HG02973 (cell line): Measurements from ENCODE around the gene TLE6.
"Not testable (repeated sequence)": the region's sequence is repeated elsewhere in the genome, so short reads cannot be mapped to it uniquely, and the experiment has no call there.

Experiments used
- ATAC-seq: cut with Tn5 transposase; IDR thresholded peaks from one replicate; pipeline ENCODE4 v1.9.1; 2021; ENCODE audit warnings: moderate library complexity; ENCODE audit not compliant: unreplicated experiment

The TLE6 gene

DNA sequence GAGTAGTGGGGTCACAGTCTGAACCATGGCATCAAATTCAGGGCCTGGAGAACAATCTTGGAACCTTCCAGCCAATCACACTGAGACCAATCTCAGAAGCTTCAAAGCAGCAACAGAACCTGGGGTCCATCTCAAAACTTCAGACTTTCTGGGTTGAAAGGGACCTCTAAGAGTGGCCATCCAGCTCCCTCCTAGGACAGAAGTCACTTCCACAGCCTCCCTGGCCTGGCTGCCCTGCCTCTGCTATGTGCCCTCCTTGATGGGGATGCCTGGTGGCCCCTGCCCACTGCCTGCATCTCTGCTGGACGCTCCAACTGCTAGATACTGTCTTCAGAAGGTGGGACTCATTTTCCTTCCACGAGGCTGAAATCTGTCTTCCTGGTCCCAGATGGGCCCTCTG lies 49.9 kb downstream of the TLE6 start:
- ATAC-seq, result no peak

DNA sequence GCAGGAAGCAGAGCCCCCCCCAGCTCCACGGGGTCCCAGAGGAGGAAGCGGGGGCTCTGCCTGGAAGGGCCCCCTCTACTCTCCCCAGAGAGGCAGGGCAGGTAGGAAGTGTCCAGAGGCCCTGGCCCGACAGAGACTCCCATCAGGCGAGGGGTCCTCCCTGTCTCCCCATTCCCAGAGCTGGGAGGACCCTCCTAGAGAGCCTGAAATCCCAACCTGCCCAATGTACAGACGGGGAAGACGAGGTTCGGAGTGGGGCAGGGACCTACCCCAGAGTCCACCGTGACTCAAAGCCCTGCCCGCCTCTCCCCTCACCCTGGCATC lies 50.6 kb downstream of the TLE6 start:
- no peak for ATAC-seq

DNA sequence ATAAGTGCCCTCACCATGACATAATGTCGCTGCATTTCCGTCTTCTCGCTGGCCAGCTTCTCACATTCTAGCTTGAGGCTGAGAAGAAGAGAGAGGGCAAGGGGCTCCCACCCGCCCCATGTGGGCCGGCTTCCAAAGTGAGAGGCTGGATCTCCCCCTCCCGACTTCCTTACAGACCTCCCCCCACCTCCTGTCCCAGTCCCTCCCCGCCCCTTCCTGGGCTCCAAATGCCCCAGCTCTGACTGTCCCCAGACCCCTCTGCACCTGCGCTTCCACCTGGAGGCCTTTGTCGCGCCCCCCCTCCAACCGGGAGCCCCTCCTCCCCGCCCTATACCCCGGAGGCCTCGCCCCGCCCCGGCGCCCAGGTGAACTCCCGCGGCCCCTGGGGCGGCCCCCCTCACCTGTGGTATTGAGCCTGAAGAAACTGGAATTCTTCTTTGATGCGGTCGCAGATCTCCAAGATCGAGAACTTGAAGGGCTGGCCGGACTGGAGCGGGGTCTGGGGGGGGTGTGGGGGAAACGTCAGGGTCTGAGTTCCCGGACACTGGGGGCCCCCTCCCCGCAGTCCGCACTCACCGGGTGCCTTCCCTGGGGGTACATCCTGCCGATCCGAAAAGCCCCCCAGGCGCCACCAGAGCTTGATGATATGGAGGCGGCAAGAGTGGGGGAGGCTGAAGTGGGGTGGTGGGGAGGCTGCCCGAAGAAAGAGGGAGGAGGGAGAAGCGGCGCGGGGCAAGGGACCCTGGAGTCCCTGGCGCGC lies 51.1 kb downstream of the TLE6 start:
- ATAC-seq, result no peak

DNA sequence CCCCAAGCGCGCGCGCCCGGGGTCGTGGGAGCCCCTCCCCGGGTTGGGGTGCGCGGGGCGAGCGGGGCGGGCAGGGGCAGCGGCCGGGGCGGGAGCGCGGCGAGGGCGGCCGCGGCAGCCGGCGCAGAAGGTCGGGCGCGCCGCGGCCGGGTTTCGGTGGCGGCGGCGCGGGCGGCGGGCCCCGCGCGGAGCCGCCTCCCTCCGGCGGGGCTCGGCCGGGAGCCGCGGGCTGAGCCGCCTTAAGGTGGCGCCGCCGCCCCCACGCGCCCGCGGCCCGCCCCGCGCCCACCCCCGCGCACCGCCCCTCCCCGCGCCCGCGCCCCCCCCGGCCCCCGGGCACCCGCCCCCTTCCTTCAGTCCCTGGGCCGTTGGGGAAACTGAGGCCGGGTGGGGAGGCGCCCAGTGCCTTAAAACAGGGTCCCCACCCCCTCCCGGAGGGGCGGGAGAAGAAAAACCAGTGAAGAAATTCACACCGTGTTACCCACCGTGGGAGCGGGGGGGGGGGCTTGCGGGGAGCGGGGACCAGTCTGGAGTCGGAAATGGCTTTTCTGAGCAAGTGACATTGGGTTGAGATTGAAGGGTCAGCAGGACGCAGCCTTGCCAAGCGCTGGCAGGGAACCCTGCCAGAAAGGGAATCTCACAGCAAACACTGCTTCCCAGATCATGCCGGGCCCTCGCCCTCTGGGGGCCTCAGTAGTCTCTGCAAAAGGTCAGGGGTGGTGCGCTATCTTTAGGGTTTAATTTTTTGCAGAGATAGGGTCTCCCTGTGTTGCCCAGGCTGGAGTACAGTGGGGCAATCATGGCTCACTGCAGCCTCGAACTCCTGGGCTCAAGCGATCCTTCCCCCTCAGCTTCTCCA lies 51.9 kb downstream of the TLE6 start, which contains the start of gene TLE2:
TSS of gene TLE2 (minus strand) at position 216 of the 859 bp plus-strand sequence. CDS start 376 bp downstream, outside the sequence.
- ATAC-seq, result no peak

DNA sequence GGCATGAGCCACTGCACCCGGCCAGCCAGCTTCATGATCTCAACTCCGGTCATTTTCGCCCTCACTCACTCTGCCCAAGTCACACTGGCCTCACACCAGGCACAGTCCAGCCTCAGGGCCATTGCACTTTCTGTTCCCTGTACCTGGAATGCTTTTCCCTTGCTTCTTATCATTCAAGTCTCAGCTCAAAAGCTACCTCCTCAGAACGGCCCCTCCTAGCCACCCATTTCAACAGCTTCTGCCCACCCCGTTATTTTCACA lies 54.2 kb downstream of the TLE6 start:
- no peak for ATAC-seq

DNA sequence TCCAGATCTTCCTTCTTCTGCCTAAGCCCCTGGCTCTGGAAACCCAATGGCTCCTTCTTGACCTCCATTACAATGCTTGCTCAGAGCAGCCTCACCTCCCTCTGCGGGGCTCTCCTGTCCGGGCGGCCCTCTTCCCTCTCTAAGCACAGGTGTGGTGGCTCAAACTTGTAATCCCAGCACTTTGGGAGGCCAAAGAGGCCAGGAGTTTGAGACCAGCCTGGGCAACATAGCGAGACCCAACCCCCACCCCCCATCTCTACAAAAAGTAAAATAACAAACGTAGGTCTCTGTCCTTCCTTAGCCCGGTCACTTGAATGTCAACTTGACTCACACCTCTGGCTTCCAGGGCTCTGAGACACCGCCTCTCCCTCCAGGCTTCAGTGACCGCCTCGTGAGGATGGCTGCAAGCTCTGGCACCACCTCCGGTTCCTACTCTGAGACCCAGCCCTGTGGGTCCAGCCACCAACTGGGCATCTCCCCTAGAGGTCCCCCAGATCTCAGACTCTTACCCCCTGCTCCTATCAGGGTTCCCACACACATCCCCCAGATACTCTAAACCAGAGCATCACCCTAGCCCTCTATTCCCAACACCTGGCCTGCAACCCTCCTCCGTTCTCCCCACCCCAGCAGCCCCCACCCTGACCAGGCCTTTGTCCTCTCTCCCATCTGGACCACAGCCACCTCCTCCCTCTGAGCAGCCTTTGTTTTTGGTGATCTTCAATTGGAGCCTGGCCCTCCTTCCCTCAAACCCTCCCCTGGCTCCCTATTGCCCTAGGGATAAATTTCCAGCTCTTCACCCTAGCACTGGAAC lies 56.4 kb downstream of the TLE6 start:
- no peak for ATAC-seq

DNA sequence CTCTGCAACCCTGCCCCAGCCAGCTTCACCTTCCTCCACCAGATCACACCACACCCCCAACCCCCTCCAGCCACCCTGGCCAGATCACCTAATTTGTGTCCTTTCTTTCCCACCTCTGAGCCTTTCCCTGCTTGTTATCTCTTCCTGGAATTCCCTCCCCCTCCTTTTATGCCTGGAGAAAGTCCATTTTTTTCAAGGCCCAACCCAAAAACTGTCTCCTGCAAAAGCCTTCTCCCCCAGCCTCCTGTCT lies 57.0 kb downstream of the TLE6 start:
- ATAC-seq, result no peak

DNA sequence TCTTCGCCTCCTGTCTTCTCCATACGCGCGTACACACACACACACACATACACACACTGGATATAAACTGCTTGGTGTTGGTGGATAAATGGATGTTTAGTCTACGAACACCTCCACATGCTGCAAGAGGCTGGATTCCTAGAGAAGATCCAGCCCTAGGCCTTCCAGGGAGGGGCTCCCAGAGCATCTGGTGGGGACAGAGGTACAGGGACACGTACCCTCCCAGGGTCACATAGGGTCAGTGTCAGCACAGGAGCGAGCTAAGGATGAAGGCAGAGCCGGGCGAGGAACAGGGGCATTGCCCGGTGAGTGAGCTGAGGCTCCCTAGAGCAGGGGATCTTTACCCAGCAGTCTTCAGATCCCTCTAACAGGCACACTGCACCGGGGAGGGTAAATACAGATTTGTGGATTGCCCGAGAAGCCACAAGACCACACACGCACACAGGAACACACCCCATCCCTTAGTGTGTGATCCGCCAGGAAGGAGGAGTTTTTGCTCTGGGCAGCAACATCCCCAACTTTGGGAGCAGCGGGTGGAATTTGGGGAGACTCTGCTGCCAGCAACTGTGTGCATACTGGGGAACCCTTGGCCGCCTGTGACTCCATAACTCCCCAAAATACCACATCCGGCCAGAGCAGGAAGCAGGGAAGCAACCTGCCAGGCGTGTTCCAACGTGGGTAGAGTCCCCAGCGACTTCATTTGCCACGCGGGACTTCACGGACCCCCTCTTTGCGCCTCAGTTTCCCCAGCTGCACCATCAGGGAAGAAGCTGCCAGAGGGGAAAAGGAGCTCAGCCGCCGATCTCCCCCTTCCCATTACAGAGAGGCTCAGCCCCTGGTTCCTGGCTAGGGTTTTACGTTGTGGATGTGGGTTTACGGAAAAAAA lies 57.5 kb downstream of the TLE6 start:
- ATAC-seq, result no peak

DNA sequence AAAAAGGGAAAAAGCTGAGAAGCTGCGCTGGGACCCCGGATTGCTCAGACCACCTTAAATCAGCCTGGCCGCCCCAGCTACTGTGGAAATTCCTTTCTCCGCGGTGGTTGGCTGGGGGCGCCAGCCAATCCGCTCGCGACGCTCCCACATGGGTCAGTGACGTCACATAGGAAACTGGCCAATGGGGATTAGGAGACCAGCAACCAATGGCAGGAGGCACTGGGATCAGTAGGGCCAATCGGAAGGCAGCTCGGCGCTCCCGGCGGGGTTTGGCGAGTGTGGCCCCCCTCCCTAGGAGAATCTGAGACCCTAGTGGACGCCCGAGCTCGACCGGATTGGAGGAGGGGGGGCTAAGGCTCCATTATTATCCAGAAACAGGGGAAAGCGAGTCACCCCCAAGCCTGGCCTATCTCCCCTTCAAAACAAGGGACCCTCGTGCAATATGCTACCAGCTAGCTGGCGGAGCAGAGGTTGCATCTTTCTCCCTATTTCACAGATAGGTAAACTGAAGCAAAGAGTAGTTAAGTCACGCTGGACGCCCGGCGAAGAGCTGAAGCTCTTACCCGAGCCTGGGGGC lies 58.3 kb downstream of the TLE6 start:
- peak; percentile 78 for ATAC-seq

DNA sequence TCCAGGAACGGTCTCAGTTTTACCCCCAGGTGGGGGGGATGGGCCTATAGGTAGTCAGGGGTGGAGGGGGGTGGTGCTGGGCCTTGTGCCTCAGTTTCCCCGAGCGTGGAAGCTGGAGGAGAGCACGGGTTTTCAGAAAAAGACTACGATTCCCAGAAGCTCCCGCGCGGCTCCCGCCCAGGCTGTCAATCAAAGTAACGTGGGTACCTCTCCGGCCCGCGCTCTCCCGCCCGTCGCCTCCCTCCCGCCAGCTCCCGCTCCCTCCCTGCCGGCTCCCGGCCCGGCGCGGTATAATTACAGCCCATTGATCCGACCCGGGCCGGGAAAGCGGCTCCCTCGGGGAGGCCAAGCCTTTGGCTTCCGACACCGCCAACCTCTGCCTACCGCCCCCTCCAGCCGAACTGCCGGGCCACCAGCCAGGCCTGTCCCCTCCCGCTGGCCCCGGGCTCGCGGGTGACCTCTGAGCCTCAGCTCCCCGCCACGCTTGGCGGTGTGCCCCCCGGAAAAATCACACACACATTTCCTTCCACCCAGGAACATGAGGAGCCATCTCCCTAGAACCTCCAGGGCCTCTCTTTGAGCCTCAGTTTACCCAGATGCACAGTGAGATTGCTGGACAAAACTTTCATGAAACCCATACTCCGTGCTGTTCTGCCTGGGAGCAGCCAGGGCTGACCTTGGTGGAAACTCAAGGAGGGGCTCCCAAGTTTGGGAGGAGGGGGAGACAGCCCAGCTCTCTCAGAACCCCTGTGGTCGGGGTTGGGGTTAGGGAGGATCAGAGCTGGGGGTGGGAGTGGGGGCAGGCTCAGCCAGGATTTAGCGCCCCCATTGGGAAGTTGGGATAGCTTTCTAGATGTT lies 59.0 kb downstream of the TLE6 start:
- ATAC-seq, result peak; percentile 36

DNA sequence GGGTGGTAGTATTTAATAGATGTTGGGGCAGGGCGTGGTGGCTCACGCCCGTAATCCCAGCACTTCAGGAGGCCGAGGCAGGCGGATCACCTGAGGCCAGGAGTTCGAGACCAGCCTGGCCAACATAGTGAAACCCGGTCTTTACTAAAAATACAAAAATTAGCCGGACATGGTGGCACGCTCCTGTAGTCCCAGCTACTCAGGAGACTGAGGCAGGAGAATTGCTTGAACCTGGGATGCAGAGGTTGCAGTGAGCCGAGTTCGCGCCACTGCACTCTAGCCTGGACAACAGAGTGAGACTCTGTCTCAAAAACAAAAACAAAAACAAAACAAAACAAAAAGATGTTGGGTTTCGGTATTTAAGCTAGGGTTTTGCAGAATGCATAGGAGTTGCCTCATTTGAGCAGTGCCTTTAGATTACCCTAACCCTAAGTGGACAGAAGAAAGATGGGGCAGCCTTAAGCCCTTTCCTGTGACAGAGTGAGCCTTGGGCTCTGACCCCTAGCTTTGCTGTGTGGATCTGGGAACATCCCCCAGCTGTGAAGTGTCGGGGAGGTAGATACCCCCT lies 59.7 kb downstream of the TLE6 start:
- not testable (repeated sequence) for ATAC-seq

DNA sequence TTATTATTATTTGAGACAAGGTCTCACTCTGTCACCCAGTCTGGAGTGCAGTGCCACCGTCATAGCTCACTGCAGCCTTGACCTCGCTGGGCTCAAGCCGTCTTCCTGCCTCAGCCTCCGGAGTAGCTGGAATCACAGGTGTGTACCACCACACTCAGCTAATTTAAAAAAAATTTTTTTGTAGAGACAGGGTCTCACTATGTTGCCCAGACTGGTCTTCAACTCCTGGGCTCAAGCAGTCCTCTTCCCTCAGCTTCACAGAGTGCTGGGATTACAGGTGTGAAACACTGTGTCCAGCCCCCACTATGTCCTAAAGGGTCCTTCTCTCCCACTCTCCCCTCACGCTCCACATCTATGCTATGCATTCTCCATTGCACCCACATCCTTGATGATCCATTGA lies 60.9 kb downstream of the TLE6 start:
- ATAC-seq, result no peak

DNA sequence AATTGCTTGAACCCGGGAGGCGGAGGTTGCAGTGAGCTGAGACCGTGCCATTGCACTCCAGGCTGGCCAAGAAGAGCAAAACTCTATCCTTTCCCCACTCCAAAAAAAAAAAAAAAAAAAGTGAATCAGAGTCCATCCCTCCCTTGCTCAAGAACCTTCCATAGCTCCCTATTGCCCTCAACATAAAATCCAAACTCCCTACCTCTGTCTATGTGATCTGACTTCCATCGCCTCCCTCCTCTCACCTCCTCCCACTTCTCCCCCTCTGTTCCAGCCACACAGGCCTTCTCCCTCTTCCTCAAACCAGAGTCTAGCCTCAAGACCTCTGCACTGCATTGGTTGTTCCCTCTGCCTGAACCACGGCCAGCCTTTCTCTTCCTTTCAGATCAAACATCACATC lies 61.8 kb downstream of the TLE6 start:
- no peak for ATAC-seq

DNA sequence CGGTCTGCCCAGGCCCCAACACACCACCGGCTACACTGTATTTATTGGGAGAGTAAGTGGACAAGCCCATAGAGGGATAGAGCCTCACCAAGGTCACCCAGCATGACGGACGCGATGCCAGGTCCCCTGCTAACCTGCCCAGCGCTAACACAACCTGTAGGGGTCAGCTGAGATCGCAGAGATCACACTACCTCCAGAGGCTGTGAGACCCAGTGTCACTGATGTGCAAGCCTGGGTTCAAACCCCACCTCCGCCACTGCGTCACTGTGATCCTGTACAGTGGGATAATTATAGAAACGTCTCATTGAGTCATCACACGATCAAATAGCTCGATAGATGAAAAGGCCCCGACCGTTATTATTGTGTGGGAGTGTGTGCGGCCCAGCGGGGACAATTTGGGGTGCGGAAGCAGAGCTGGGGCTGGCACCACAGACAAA lies 62.3 kb downstream of the TLE6 start:
- ATAC-seq, result no peak

DNA sequence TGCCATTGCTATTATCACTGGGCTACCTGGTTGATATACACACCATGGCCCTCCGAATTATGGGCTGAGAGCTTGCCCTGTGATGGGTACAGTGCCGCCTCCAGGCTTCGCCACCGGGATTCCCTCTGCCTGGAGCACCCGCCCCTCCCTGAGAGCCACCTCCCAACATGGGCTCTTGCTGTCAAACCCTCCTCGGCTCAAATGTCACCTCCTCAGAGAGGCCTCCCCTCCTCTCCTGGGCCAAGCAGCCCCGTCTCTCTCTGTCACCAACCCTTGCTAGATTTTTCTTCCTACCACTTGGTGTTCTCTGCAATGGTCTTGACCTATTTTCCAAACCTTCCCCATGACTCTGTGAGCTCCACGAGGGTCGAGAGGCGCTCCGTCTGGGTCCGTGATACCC lies 64.0 kb downstream of the TLE6 start:
- no peak for ATAC-seq

DNA sequence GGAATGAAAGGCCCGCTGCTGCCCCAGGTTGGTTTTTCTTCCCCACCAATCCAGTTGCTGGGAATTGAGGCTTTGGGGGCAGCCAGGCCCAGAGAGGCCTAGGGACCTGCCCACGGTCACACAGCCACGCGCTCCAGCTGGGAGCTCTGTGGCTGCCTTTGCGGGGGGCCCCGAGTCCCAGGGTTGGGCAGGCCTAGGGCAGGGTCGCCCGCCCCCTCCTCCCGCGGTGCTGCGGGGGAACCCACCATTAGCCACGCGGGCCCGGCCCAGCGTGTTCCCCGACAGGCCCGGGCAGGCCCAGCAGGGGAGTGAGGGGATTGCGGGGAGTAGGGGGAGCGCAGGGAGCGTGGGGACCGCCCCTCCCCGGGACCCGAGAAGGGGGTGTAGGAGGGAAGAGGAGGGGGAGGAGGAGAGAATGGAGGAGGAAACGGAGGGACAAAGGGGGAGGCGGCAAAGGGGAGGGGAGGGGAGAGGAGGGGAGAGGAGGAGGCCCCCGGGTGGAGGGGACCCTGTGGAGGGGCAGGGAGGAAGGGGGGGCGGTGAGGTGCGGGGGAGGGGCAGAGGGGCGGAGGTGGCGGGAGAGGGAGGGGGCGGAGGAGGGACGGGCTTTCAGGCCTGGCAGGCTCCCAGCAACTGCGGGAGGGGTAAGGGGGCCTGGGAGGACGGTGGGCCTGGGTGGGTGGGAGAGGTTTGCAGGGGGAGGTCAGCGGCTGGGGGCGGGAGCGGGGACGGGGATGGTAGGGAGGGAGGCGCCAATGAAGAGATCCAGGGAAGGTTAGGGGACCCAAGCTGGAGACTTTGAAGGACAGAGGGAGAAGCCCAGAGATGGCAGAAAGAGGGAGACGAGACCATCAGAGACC lies 64.6 kb downstream of the TLE6 start:
- no peak for ATAC-seq

DNA sequence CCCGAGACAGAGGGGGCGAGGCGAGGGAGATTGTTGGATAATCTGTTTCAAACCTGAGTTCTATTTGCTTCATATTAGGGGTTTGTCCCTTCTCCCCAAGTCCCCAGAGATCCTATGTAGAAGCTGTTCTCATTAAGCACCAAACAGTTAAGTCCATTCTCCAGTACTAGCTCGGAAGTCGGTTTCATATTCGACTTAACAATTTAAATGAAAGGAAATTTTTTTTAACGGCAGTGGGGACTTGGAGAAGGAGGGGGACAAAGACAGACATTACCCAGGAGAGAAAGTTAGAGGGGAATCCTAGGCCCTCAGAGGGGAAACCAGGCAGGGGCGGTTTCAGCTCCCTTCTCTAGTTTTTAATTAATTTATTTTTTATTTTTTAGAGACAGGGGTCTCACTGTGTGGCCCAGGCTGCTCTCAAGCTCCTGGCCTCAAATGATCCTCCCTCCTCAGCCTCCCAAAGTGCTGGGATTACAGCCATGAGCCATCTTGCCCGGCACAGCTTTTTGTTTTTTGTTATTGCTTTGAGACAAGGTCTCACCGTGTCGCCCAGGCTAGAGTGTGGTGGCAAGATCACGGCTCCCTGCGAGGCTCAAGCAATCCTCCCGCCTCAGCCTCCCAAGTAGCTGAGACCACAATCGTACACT lies 65.4 kb downstream of the TLE6 start:
- ATAC-seq, result no peak
